Smooth muscle cell of the brain vasculature (primary cell): ENCODE results near the gene PIGZ.
"Not testable (repeated sequence)": the region's sequence is repeated elsewhere in the genome, so short reads cannot be mapped to it uniquely, and the experiment has no call there.

ENCODE experiments used
- DNase-seq: peaks from one replicate; pipeline ENCODE4 v3.0.0-alpha.2; 2012; ENCODE audit warnings: low read depth, low spot score

The PIGZ gene

GRCh38 chr3:196948442-196949284 is 20.0 kb downstream of the PIGZ start:
- DNase-seq = no peak

- no peak for DNase-seq
These were observed 20.7 kb downstream of the PIGZ start for GRCh38 chr3:196947860-196948441.

GRCh38 chr3:196947136-196947859 is 21.3 kb downstream of the PIGZ start:
- DNase-seq = no peak

- DNase-seq = not testable (repeated sequence)
These were observed 24.4 kb downstream of the PIGZ start for GRCh38 chr3:196944037-196944790.

GRCh38 chr3:196942915-196943277 is 25.7 kb downstream of the PIGZ start:
- peak; percentile 2 for DNase-seq

- DNase-seq = peak; percentile 95
These were observed 26.3 kb downstream of the PIGZ start, which contains the start of gene NCBP2 for GRCh38 chr3:196942226-196942914. NCBP2 (minus strand) TSS chr3:196942528; CDS start chr3:196942503, 25 bp downstream.

- peak; percentile 6 for DNase-seq
These were observed 26.9 kb downstream of the PIGZ start for GRCh38 chr3:196941729-196942225.

- no peak for DNase-seq
These were observed 30.1 kb downstream of the PIGZ start for GRCh38 chr3:196938576-196938975.

GRCh38 chr3:196938124-196938523 is 30.5 kb downstream of the PIGZ start:
- no peak for DNase-seq

- no peak for DNase-seq
These were observed 32.3 kb downstream of the PIGZ start for GRCh38 chr3:196936288-196936687.

GRCh38 chr3:196932600-196932999 is 36.0 kb downstream of the PIGZ start:
- no peak for DNase-seq

- DNase-seq = no peak
These were observed 36.6 kb downstream of the PIGZ start for GRCh38 chr3:196931828-196932587.

GRCh38 chr3:196931157-196931556 is 37.5 kb downstream of the PIGZ start:
- DNase-seq = no peak

- no peak for DNase-seq
These were observed 40.8 kb downstream of the PIGZ start for GRCh38 chr3:196927571-196928453.

GRCh38 chr3:196920733-196921132 is 47.9 kb downstream of the PIGZ start:
- DNase-seq = no peak

GRCh38 chr3:196918968-196919367 is 49.7 kb downstream of the PIGZ start:
- DNase-seq = no peak

- DNase-seq = no peak
These were observed 51.6 kb downstream of the PIGZ start for GRCh38 chr3:196916995-196917394.

GRCh38 chr3:196916221-196916620 is 52.4 kb downstream of the PIGZ start:
- no peak for DNase-seq

GRCh38 chr3:196915375-196915774 is 53.3 kb downstream of the PIGZ start:
- DNase-seq = no peak
